Fibroblast of lung (primary cell): ENCODE results near the gene CIITA. TPM values are rescaled to one million over a fixed set of nuclear protein-coding genes. Genes with fewer than 3 reads are reported as not detected.

Source experiments
- DNase-seq, 2 donors: peaks; one replicate each; pipeline versions ENCODE4 v3.0.0 to v3.0.0-alpha.2; 2010; ENCODE audit warnings: low read depth in 2 of 2
- H2AFZ ChIP-seq: 2 replicates; pipeline ENCODE4 v1.5.1; 2012; ENCODE audit warnings: low read length, control low read depth, inconsistent platforms
- H3K27ac ChIP-seq: 2 replicates; pipeline ENCODE4 v1.5.1; 2011; ENCODE audit warnings: low read length, control low read depth; ENCODE audit not compliant: insufficient read depth
- H3K27me3 ChIP-seq: 2 replicates; pipeline ENCODE4 v1.5.1; 2011; ENCODE audit warnings: mild to moderate bottlenecking, low read length; ENCODE audit not compliant: control insufficient read depth, insufficient read depth
- H3K36me3 ChIP-seq: 2 replicates; pipeline ENCODE4 v1.5.1; 2011; ENCODE audit warnings: low read length; ENCODE audit not compliant: control insufficient read depth, insufficient read depth
- H3K4me1 ChIP-seq: 2 replicates; pipeline ENCODE4 v1.5.1; 2011; ENCODE audit warnings: low read length; ENCODE audit not compliant: control insufficient read depth, insufficient read depth; ENCODE audit errors: extremely low read depth
- H3K4me2 ChIP-seq: 2 replicates; pipeline ENCODE4 v1.5.1; 2011; ENCODE audit warnings: low read length, control low read depth; ENCODE audit not compliant: insufficient read depth; ENCODE audit errors: extremely low read depth
- H3K4me3 ChIP-seq, 4 experiments: fragments of 200-600 bp in 1 of 4; sonication (generic) in 1 of 4; replicated peaks in 1 of 4; 2 replicates each; pipeline ENCODE4 v1.5.1; 2011 to 2016; ENCODE audit warnings: low read length in 4 of 4, low read depth in 3 of 4, mild to moderate bottlenecking in 3 of 4, control low read depth in 2 of 4, inconsistent platforms in 1 of 4, mixed read lengths in 1 of 4; ENCODE audit not compliant: insufficient read depth in 1 of 4; ENCODE audit errors: control extremely low read depth in 1 of 4
- H3K79me2 ChIP-seq: 2 replicates; pipeline ENCODE4 v1.5.1; 2012; ENCODE audit warnings: mild to moderate bottlenecking, low read length, inconsistent platforms; ENCODE audit not compliant: control insufficient read depth, insufficient read depth
- H3K9ac ChIP-seq: 2 replicates; pipeline ENCODE4 v1.5.1; 2011; ENCODE audit warnings: mild to moderate bottlenecking, low read length, control low read depth; ENCODE audit not compliant: insufficient read depth
- H3K9me3 ChIP-seq: 2 replicates; pipeline ENCODE4 v1.5.1; 2012; ENCODE audit warnings: low read depth, low read length; ENCODE audit not compliant: control insufficient read depth, insufficient read depth
- H4K20me1 ChIP-seq: 2 replicates; pipeline ENCODE4 v1.5.1; 2011; ENCODE audit warnings: low read length; ENCODE audit not compliant: control insufficient read depth, insufficient read depth; ENCODE audit errors: extremely low read depth
- EZH2 ChIP-seq: IDR thresholded peaks from 2 replicates; pipeline ENCODE4 v1.5.1; 2012; ENCODE audit warnings: low read length, control low read depth, mild to moderate bottlenecking; ENCODE audit errors: missing control alignments
- polyA plus RNA-seq, 2 donors: library from polyadenylated mRNA; depleted of rRNA in 1 of 2; stranded (reverse) in 1 of 2; unstranded in 1 of 2; fragments of >200 nt; gene quantifications; 2 replicates each; pipeline ENCODE4 v1.2.1, GENCODE V29; 2011 to 2012; ENCODE audit warnings: missing spikeins in 1 of 2
- total RNA-seq: library from RNA; depleted of rRNA; stranded (reverse); fragments of >200 nt; gene quantifications from 2 replicates; pipeline ENCODE4 v1.2.1, GENCODE V29; 2014
- TF ChIP-seq, protein P1 (sequence below), 2 donors: IDR thresholded peaks in 1 of 2; conservative IDR thresholded peaks in 1 of 2; 1 replicate in 1 of 2; 2 replicates in 1 of 2; pipeline ENCODE4 v1.5.1; 2011 to 2012; ENCODE audit warnings: low read length in 2 of 2, control low read depth in 1 of 2, inconsistent platforms in 1 of 2, low read depth in 1 of 2, mild to moderate bottlenecking in 1 of 2

The CIITA gene
- total and polyA plus RNA-seq, 2 donors (not counting 1 experiment from before 2014, with no cell fraction given), result 0.27 to 0.66 TPM

GRCh38 chr16:10984509-10984908 lies 107.5 kb downstream of the CIITA start:
- Histone ChIP-seq H4K20me1 (no peaks in the 10 kb centered on the region), H3K36me3 (peaks cover 2% of the 10 kb centered on the region), H3K9ac (no peak overlapping the region), H3K9me3 (no peaks in the 10 kb centered on the region), H3K27me3 (no peaks in the 10 kb centered on the region), H3K79me2 (no peaks in the 10 kb centered on the region), H3K4me2 (no peak overlapping the region), H3K4me1 (peaks cover 10% of the 10 kb centered on the region), H3K4me3 (no peak overlapping the region), H3K27ac (no peak overlapping the region), H2AFZ (no peak overlapping the region)
- TF ChIP-seq, protein P1, sequence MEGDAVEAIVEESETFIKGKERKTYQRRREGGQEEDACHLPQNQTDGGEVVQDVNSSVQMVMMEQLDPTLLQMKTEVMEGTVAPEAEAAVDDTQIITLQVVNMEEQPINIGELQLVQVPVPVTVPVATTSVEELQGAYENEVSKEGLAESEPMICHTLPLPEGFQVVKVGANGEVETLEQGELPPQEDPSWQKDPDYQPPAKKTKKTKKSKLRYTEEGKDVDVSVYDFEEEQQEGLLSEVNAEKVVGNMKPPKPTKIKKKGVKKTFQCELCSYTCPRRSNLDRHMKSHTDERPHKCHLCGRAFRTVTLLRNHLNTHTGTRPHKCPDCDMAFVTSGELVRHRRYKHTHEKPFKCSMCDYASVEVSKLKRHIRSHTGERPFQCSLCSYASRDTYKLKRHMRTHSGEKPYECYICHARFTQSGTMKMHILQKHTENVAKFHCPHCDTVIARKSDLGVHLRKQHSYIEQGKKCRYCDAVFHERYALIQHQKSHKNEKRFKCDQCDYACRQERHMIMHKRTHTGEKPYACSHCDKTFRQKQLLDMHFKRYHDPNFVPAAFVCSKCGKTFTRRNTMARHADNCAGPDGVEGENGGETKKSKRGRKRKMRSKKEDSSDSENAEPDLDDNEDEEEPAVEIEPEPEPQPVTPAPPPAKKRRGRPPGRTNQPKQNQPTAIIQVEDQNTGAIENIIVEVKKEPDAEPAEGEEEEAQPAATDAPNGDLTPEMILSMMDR (conservative IDR thresholded peaks at IDR 0.05 in 1 of 2, IDR thresholded peaks at IDR 0.05 in 1 of 2; ENCODE audit: low read depth in 1 of 2, low read length in 2 of 2), result no peak
- no peak for TF ChIP-seq EZH2
- peak; percentile 67 to 89 for DNase-seq

Other genes starting within 250 kb of the CIITA start
- 0.26 TPM in 1 of 2 replicates, not detected in the other for gene TEKT5, start 182.3 kb upstream of the CIITA start, total RNA-seq
- 0.06 TPM in 1 of 2 replicates, not detected in the other for gene TEKT5, start 182.3 kb upstream of the CIITA start, polyA plus RNA-seq
- 16.7 and 17.7 TPM in 2 replicates for gene NUBP1, start 133.4 kb upstream of the CIITA start, total RNA-seq
- gene NUBP1, start 133.4 kb upstream of the CIITA start, polyA plus RNA-seq, result 29.7 and 37.3 TPM in 2 replicates
- gene TVP23A, start 58.4 kb upstream of the CIITA start, total RNA-seq, result under 0.01 and 0.26 TPM in 2 replicates
- gene TVP23A, start 58.4 kb upstream of the CIITA start, polyA plus RNA-seq, result not detected in 2 replicates
- 44.7 and 49.9 TPM in 2 replicates for gene DEXI, start 65.3 kb downstream of the CIITA start, total RNA-seq
- 38.8 and 40.3 TPM in 2 replicates for gene DEXI, start 65.3 kb downstream of the CIITA start, polyA plus RNA-seq
- gene CLEC16A, start 67.4 kb downstream of the CIITA start, total RNA-seq, result 17.2 and 22.0 TPM in 2 replicates
- 9.1 and 15.3 TPM in 2 replicates for gene CLEC16A, start 67.4 kb downstream of the CIITA start, polyA plus RNA-seq